Measurements from ENCODE around the gene WDR91. TPM values are rescaled to one million over a fixed set of nuclear protein-coding genes. Genes with fewer than 3 reads are reported as not detected.

The WDR91 gene
- total RNA-seq, 1 experiment from 2014 or later: 8.8 TPM

DNA sequence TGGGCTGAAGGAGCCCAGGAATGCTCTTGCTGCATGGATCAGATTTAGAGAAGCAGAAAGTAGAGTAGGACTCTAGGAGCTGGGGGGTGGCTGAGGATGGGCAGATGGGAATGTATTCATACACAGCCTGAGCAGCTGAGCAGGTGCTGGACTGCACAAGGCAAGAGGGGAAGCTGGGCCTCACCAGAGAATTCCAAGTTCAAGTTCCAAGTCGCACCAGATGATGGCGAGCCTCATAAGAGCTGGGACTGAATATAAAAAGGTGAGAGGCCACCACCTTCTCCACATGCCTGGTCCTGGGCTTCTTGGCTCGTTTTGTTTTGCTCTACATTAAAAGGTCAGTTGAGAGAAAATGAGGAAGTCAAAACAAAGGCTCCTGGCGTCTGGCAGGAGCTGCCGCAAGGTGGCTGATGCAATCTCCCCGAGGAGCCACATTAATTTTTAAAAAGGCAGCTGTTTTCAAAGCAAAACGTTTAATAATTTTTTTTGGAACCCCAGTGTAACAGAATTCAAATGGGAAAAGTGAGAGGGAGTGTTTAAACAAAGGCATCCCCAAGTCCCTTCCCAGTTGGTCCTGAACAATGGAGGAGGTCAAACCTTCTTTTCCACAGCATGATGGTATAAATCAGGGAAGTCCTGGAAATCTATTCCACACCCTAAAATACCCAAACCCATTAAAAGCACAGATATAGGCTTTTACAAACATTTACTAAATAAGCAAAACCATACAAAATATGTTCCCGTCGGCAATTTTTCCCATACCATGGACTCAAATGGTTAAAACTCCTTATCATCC, 50.3 kb downstream of the WDR91 start:
- Histone ChIP-seq H3K27me3 (ENCODE audit: control insufficient read depth, insufficient read depth, low read length) (no peaks in the 10 kb centered on the region), H3K4me3 (ENCODE audit: low read depth in 2 of 2, low read length in 2 of 2) (no peak overlapping the region), H3K36me3 (ENCODE audit: control insufficient read depth, insufficient read depth, low read length) (no peaks in the 10 kb centered on the region), H3K9me3 (ENCODE audit: control insufficient read depth, insufficient read depth, low read depth, low read length) (peaks cover 6% of the 10 kb centered on the region; the same call in 1 of the 2 replicates), H3K27ac (ENCODE audit: low read length) (peak overlapping the region; percentile 34; the same call in 1 of the 2 replicates), H3K4me1 (ENCODE audit: control insufficient read depth, insufficient read depth, low read length) (no peaks in the 10 kb centered on the region)
- in situ Hi-C loops (cut with HindIII; ENCODE audit: low pct_unique_long_range_greater_than_20kb, low sequenced_read_pairs): no loop called here
- TF ChIP-seq TCF7L2 (IDR thresholded peaks at IDR 0.05; ENCODE audit: low read depth, low read length): no peak
- no peak for TF ChIP-seq SIN3A (IDR thresholded peaks at IDR 0.05; ENCODE audit: borderline replicate concordance, insufficient read depth, low read depth, low read length)
- TF ChIP-seq, protein P1, sequence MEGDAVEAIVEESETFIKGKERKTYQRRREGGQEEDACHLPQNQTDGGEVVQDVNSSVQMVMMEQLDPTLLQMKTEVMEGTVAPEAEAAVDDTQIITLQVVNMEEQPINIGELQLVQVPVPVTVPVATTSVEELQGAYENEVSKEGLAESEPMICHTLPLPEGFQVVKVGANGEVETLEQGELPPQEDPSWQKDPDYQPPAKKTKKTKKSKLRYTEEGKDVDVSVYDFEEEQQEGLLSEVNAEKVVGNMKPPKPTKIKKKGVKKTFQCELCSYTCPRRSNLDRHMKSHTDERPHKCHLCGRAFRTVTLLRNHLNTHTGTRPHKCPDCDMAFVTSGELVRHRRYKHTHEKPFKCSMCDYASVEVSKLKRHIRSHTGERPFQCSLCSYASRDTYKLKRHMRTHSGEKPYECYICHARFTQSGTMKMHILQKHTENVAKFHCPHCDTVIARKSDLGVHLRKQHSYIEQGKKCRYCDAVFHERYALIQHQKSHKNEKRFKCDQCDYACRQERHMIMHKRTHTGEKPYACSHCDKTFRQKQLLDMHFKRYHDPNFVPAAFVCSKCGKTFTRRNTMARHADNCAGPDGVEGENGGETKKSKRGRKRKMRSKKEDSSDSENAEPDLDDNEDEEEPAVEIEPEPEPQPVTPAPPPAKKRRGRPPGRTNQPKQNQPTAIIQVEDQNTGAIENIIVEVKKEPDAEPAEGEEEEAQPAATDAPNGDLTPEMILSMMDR (IDR thresholded peaks at IDR 0.05): no peak
- TF ChIP-seq, protein P2, sequence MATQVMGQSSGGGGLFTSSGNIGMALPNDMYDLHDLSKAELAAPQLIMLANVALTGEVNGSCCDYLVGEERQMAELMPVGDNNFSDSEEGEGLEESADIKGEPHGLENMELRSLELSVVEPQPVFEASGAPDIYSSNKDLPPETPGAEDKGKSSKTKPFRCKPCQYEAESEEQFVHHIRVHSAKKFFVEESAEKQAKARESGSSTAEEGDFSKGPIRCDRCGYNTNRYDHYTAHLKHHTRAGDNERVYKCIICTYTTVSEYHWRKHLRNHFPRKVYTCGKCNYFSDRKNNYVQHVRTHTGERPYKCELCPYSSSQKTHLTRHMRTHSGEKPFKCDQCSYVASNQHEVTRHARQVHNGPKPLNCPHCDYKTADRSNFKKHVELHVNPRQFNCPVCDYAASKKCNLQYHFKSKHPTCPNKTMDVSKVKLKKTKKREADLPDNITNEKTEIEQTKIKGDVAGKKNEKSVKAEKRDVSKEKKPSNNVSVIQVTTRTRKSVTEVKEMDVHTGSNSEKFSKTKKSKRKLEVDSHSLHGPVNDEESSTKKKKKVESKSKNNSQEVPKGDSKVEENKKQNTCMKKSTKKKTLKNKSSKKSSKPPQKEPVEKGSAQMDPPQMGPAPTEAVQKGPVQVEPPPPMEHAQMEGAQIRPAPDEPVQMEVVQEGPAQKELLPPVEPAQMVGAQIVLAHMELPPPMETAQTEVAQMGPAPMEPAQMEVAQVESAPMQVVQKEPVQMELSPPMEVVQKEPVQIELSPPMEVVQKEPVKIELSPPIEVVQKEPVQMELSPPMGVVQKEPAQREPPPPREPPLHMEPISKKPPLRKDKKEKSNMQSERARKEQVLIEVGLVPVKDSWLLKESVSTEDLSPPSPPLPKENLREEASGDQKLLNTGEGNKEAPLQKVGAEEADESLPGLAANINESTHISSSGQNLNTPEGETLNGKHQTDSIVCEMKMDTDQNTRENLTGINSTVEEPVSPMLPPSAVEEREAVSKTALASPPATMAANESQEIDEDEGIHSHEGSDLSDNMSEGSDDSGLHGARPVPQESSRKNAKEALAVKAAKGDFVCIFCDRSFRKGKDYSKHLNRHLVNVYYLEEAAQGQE (IDR thresholded peaks at IDR 0.05; ENCODE audit: insufficient read depth in 1 of 2, low read depth in 2 of 2, low read length in 1 of 2): no peak
- TF ChIP-seq POLR2AphosphoS5 (IDR thresholded peaks at IDR 0.05; ENCODE audit: low read depth, low read length): no peak
- BruUV-seq (replicated peaks): no TSS peak
- CTCF ChIA-PET: interaction anchor here (0.6 kb wide), 1 partner anchor 528 kb away, joined by 7 read pairs; no protein-coding TSS in a partner anchor
- DNase-seq (ENCODE audit: low read depth, low spot score): no peak
- ATAC-seq: no peak
- intact Hi-C loops (cut with micrococcal nuclease; ENCODE audit: unreplicated experiment): no loop called here
- POLR2A ChIA-PET: interaction anchor here (0.7 kb wide), 1 partner anchor 29 kb away, joined by 4 read pairs; no protein-coding TSS in a partner anchor

DNA sequence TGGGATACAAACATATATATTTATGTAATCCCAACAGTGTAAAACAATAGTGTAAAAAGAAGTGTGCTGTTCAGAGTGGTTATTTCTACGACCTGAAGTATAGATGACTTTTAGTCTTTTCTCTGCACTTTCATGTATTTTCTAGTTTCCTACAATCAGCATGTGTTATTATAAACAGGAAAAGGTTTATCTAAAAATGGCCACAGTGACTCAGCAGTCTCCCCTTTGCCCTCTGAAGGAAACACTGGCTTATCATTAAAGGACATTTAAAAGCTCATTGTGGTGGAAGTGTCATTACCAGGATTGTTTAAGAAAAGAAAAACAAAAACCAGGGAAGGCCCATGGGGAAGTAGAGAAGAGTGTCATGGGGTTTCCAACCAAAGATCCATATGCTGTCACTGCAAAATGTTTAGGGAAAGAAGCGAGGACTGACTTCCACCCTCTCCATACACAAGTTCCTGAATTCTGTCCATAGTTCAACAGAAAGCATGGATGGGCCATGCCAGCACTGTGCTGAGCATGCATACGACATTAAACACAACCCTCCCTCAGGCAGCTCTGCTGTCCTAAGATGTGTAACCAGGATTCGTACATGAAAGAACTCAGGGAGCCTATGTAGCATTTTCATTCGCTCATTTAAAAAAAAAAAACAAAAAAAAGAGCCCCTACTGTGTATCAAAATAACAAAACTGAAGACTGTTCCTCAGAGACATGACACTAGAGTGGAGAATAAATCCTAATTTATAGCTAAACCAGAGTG, 51.0 kb downstream of the WDR91 start:
- ChIA-PET POLR2A (interaction anchor here (0.7 kb wide), 1 partner anchor 28 kb away, joined by 4 read pairs; no protein-coding TSS in a partner anchor), CTCF (interaction anchor here (0.6 kb wide), 1 partner anchor 528 kb away, joined by 7 read pairs; no protein-coding TSS in a partner anchor)
- Histone ChIP-seq H3K27me3 (ENCODE audit: control insufficient read depth, insufficient read depth, low read length) (no peaks in the 10 kb centered on the region), H3K4me3 (ENCODE audit: low read depth in 2 of 2, low read length in 2 of 2) (no peak overlapping the region), H3K9me3 (ENCODE audit: control insufficient read depth, insufficient read depth, low read depth, low read length) (peaks cover 10% of the 10 kb centered on the region; the same call in 1 of the 2 replicates), H3K27ac (ENCODE audit: low read length) (no peak overlapping the region), H3K4me1 (ENCODE audit: control insufficient read depth, insufficient read depth, low read length) (no peaks in the 10 kb centered on the region), H3K36me3 (ENCODE audit: control insufficient read depth, insufficient read depth, low read length) (no peaks in the 10 kb centered on the region)
- intact Hi-C loops (cut with micrococcal nuclease; ENCODE audit: unreplicated experiment) (no loop called here), in situ Hi-C loops (cut with HindIII; ENCODE audit: low pct_unique_long_range_greater_than_20kb, low sequenced_read_pairs) (no loop called here)
- no TSS peak for BruUV-seq (replicated peaks)
- ATAC-seq (no peak), DNase-seq (ENCODE audit: low read depth, low spot score) (no peak)
- TF ChIP-seq, protein P1 (IDR thresholded peaks at IDR 0.05): no peak
- TF ChIP-seq TCF7L2 (IDR thresholded peaks at IDR 0.05; ENCODE audit: low read depth, low read length) (no peak), POLR2AphosphoS5 (IDR thresholded peaks at IDR 0.05; ENCODE audit: low read depth, low read length) (no peak), SIN3A (IDR thresholded peaks at IDR 0.05; ENCODE audit: borderline replicate concordance, insufficient read depth, low read depth, low read length) (no peak)
- TF ChIP-seq, protein P2 (IDR thresholded peaks at IDR 0.05; ENCODE audit: insufficient read depth in 1 of 2, low read depth in 2 of 2, low read length in 1 of 2): no peak
